GM10266 (cell line): Measurements from ENCODE around the gene GNRHR.

Experiments
- DNase-seq: peaks from one replicate; pipeline ENCODE4 v3.0.0; 2012; ENCODE audit errors: extremely low spot score
- TF ChIP-seq, protein P1 (sequence below): IDR thresholded peaks from 2 replicates; pipeline ENCODE4 v1.5.1; 2012; ENCODE audit warnings: mild to moderate bottlenecking, low read depth; ENCODE audit not compliant: control insufficient read depth, insufficient read depth; ENCODE audit errors: missing control alignments

Gene GNRHR

DNA sequence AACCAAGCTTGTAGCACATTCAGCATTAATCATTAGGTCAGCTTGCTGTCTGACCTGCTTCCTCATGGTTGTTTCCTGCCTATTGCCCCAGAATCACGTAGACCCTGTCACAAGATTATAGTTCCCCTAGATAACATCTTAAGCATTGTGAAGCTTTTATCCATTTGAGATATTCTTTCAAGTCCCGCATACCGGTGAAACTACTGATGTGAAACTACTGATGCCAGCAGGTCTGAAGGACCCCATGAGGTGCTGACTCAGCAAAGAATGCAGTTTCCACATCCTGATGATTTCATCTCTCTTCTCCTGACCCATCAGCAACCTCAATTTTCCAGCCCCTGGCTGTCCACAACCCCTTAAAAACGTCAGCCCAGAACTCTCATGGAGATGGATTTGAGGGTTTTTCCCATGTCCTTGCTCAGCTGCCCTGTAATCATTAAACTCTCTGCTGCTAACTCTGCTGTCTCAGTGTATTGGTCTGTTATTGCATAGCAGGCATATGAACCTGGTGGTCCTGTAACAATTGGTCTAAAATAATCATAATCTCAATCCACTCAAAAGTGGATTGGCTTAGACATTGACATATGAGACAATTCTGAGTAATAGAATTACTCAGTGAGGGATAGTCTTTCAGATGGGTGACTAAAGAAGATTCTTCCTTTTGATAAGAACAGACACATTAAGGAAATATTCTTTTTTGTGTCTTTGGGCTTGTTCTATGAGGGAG lies 26.9 kb downstream of the GNRHR start:
- DNase-seq: no peak
- TF ChIP-seq, protein P1, sequence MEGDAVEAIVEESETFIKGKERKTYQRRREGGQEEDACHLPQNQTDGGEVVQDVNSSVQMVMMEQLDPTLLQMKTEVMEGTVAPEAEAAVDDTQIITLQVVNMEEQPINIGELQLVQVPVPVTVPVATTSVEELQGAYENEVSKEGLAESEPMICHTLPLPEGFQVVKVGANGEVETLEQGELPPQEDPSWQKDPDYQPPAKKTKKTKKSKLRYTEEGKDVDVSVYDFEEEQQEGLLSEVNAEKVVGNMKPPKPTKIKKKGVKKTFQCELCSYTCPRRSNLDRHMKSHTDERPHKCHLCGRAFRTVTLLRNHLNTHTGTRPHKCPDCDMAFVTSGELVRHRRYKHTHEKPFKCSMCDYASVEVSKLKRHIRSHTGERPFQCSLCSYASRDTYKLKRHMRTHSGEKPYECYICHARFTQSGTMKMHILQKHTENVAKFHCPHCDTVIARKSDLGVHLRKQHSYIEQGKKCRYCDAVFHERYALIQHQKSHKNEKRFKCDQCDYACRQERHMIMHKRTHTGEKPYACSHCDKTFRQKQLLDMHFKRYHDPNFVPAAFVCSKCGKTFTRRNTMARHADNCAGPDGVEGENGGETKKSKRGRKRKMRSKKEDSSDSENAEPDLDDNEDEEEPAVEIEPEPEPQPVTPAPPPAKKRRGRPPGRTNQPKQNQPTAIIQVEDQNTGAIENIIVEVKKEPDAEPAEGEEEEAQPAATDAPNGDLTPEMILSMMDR: no peak

DNA sequence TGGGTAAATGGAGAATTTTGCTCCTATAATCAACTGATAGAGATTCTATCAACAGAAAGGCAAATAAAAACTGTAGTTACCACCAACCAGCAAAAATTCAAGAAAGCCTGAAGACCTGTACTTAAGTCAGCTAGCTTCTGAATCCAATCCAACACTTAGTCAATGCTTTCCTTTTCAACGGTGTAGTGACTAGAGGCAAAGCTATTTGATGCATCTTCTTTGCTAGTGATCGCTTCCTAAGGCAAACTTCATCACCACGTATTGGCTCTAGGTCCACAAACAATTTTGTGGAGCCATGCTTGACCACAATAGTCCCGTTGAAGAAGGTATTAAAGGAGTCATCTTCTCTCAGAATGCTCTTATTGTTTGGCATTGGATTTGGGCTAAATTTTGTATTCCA lies 28.2 kb downstream of the GNRHR start:
- no peak for DNase-seq
- TF ChIP-seq, protein P1: no peak

DNA sequence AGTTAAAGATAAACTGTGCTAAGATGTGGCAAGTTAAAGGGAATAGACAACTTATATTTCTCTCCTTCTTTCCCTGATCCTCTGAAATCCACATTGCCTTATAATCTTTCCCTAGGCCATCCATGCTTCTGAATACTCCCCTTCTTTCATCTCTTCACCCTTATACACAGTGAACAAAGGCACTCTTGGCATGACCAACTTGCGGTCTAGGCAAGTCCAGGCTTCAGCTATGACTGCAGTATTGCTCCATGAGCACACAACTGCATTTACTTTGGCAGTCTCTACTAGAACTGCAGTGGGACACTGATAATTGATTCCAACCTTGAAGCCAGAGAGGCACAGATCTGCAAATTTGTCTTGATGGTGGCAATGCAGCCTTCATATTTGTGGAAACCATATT lies 29.1 kb downstream of the GNRHR start:
- TF ChIP-seq, protein P1: no peak
- no peak for DNase-seq

GRCh38 chr4:67723949-67724348 lies 30.2 kb downstream of the GNRHR start:
- TF ChIP-seq, protein P1: peak; percentile 17
- no peak for DNase-seq

DNA sequence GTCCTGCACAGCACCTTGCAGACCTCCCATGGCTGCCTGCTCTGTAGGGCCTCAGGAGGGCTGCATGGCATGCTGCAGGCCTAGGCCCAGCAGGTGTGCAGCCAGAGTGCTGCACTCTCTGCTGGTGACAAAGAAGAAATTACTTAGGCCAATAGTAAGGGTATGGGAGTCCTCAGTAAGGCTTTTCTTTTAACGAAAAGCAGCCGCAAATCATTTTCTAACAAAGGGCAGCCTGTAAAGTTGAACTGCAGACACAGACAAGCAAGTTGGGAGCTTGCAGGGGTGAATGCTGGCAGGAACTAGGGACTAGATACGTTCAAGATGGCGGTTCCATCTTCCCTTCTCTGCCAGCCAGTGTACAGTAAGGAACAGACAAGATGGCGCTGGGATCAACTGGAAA lies 30.8 kb downstream of the GNRHR start:
- DNase-seq: no peak
- TF ChIP-seq, protein P1: no peak

GRCh38 chr4:67721770-67722597 lies 32.2 kb downstream of the GNRHR start:
- no peak for DNase-seq
- TF ChIP-seq, protein P1: no peak

DNA sequence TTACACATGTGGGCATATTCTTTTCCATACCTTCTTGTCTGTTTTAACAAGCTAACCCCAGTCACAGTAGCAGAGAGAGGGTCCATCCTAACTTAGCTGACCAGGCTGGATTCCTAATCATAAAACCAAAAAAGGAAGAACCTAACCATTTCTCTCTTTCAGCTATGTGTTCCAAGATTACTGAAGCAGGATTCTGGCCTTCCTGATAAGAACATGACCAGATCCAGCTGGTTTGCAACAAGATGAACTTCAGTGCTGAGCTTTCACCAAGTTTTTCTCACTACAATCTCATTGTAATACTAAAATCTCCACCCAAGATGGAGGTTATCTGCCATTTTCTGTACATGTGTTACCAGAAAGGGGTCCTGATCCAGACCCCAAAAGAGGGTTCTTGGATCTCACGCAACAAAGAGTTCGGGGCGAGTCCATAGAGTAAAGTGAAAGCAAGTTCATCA lies 32.8 kb downstream of the GNRHR start:
- TF ChIP-seq, protein P1: no peak
- no peak for DNase-seq
